Activated CD8-positive, alpha-beta memory T cell treated with anti-CD3 and anti-CD28 coated beads, Interleukin-2, amount 50 U/mL, for 1 hour (primary cell): ENCODE data around the gene BCL2L13.

Source experiments
- DNase-seq: peaks from one replicate; pipeline ENCODE4 v3.0.0-alpha.2; 2020; ENCODE audit errors: extremely low read depth

BCL2L13 gene

GRCh38 chr22:17779286-17780115, 140.9 kb downstream of the BCL2L13 start:
- no peak for DNase-seq

- no peak for DNase-seq
Observed at GRCh38 chr22:17780116-17780740, 141.7 kb downstream of the BCL2L13 start.
